ENCODE data around the gene ADAMTS19.

ADAMTS19 gene

DNA sequence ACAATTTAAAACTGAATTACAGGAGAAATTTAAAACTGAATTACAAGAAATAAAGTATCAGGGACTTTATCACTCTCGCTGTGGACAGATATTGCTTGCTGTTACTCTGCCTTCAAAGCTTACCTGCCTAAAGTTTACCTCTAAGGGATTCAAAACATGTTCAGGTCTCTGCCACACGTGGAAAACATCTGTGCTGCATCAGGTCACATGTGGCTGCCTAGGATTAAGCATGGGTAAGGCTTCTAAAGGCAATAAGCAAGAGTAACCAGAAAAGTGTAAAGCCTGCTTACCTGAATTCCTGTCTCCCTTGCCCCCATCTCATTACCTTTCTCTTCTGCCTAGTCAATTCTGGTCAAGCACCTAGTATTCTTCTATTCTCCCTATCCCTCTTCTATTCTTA, 306.7 kb downstream of the ADAMTS19 start:
- DNase-seq (ENCODE audit: low read depth), result no peak

DNA sequence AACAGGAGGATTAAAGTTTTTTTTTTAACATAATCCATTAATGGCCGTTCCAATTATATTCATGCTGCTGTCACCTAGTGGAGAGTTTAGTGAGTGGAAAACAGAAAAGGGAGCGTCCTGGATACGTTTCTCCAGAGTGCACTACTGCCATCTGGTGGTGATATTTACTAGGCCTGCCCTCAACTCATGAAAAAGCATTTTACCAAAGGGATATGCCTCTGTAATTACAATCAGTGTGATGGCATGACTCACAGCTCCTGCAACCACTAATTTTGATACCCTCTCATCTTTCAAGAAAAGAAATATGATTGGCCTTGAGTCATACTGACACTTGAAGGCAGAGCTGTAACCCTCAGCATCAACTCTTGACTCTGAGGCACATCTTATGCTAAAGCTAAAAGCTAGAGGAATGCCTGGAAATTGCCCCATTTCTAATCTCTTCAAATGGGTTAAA, 307.9 kb downstream of the ADAMTS19 start:
- peak; percentile 2 for DNase-seq (ENCODE audit: low read depth)

DNA sequence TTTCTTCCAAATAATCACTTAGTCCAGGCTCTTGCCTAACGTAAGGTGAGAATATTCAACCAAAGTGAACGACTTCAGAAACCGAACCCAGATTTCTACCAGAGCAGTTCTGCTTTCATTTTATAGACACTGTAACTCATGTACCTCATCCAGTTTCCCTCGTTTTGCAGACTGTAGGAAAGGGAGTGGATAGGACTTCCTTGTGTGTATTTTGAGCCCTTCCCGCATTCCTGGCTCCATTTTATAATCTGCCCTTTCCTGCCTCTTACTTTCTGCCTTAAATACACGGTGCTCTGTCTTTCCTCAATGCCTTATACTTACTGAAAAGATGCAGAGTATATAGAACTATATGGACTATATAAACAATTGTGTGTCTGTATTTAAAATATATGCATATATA, 308.6 kb downstream of the ADAMTS19 start:
- DNase-seq (ENCODE audit: low read depth), result no peak

DNA sequence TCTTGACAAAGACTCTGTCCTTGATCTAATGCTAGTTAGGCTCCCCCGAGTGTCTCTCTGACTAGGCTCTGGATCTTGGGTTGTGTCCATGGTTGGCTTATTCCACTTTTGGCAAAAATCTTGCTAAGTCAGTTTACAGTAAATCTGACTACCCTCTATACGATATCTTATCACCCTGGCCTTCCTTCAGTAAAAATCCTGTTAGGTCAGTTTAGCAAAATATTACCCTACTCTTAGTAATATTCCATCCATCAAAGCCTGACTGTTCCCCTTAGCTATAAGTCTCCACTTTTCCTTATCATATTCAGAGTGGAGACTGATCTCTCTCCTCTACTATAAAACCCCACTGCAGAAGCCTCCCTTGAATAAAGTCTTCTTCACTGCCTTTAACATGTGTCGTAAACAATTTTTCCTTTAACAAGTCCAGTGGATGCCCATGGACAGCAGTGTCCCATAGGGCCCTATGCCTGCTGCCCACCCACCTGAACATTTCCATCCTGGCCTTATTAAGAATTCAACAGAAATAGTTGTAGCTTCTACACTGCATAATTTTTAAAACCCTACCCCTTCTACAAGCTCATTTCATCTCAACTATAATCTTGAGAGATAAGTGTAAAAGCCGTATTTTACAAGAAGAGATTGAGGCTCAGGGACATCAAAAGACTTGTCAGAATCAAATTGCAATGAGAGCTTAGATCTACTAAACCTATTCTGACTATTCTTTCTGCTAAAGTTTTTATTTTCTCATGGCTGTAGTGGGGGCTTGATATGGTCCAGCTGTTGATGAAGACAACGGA, 310.1 kb downstream of the ADAMTS19 start:
- DNase-seq (ENCODE audit: low read depth), result no peak

DNA sequence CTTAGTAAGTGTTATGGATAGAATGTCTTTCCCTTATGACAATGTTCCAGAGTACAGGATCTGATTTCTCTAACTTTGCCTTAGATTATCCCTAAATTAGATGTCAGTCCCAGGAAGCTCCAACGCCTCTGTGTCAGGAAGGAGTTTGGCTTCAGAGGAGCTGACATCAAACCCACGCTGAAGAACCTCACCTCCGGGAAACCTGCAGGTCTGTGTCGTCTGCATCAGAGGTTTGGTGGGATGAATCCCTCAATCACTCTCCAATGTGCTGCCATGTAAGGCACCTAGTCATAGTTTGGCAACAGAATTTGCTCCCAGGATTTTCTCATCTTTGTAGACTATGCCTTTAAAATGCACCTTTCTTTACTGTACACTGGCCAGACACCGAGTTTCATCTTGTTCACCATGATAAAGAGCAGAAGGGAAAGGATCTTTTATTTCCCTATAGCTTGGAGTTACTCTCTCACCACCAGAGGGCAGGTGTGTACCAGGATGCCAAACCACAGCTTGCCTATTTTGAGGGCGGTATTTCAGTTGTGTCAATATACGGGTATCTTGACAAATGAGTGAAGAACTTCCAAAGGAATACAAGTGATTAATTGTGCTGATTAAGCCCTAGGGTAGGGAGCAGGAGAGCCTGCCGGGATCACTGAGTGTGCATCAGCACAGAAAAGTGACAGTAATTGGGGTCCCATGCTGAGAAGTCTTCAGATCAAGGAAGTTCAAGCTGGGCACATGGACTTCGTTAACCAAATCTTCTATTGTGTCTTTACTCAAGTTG, 311.1 kb downstream of the ADAMTS19 start:
- DNase-seq (ENCODE audit: low read depth), result no peak

DNA sequence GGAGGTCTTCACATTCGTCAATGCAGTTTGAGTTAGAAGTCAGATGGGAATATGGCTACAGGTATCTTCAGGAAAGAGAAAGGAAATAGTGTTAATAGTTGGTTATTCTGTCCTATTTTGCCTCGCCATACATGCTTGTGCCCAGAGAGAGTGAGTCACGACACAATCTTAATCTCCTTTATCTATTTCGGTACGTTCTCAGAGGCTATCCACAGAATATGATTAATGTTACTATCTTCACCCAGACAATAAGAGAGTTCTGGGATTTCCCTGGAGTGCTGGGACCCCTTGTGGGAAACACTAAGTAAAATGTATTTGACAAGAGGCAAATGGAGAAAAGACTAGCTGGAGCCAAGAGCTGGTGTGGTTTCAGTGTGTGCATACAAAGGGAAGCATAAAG, 313.3 kb downstream of the ADAMTS19 start:
- no peak for DNase-seq (ENCODE audit: low read depth)

DNA sequence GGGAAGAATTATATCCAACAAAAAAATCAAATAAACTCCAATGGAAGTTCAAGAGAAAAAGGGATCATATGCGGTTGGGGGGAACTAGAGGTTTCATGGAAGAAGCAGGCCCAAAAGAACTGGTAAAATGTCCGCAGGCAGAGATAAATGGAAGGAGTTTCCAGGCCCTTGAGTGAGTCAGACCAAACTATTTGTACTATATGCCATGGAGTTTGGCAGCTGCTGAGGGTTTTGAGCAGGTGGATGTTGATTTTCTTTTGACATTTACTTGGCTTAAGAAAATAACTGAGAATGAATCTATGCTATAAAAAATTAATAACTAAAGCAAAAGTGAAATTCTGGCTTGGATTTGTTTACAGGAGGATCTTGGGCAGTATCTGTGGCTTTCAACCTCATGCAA, 321.5 kb downstream of the ADAMTS19 start:
- no peak for DNase-seq (ENCODE audit: low read depth)

Measured in stimulated activated CD8-positive, alpha-beta memory T cell treated with anti-CD3 and anti-CD28 coated beads, Interleukin-15, amount 100 ng/mL, for 24 hours (primary cell).